Chondrocyte (in vitro differentiated cells): ENCODE results near the gene CCDC86. TPM values are rescaled to one million over a fixed set of nuclear protein-coding genes. Genes with fewer than 3 reads are reported as not detected.

ENCODE experiments used
- DNase-seq: peaks from one replicate; pipeline ENCODE4 v3.0.0; 2021; ENCODE audit warnings: mixed read lengths, low spot score
- H3K27ac Mint-ChIP-seq: one replicate; pipeline ENCODE4 v1.8.0; 2021; ENCODE audit warnings: mild to moderate bottlenecking, moderate library complexity, mixed read lengths; ENCODE audit not compliant: unreplicated experiment
- H3K27me3 Mint-ChIP-seq: 2 replicates; pipeline ENCODE4 v1.8.0; 2021; ENCODE audit warnings: low read depth, mixed read lengths
- H3K36me3 Mint-ChIP-seq: 2 replicates; pipeline ENCODE4 v1.8.0; 2021; ENCODE audit warnings: low read depth, mixed read lengths
- H3K4me1 Mint-ChIP-seq: 2 replicates; pipeline ENCODE4 v1.8.0; 2021; ENCODE audit warnings: low read depth, mild to moderate bottlenecking, mixed read lengths
- H3K4me3 Mint-ChIP-seq: one replicate; pipeline ENCODE4 v1.8.0; 2021; ENCODE audit warnings: mild to moderate bottlenecking, moderate library complexity, mixed read lengths; ENCODE audit not compliant: unreplicated experiment
- H3K9me3 Mint-ChIP-seq: 2 replicates; pipeline ENCODE4 v1.8.0; 2021; ENCODE audit warnings: low read depth, mixed read lengths
- total RNA-seq: library from RNA; stranded (reverse); gene quantifications from 3 replicates; pipeline ENCODE4 v1.2.1, GENCODE V29; 2021
- TF ChIP-seq, protein P1 (sequence below): fragments of 200-600 bp; sonication (generic); IDR thresholded peaks from 2 replicates; pipeline ENCODE4 v1.5.0; 2021; ENCODE audit warnings: antibody characterized with exemption, mild to moderate bottlenecking, moderate library complexity

Gene CCDC86
- total RNA-seq, 1 donor from 2014 or later = 18.6 TPM

DNA sequence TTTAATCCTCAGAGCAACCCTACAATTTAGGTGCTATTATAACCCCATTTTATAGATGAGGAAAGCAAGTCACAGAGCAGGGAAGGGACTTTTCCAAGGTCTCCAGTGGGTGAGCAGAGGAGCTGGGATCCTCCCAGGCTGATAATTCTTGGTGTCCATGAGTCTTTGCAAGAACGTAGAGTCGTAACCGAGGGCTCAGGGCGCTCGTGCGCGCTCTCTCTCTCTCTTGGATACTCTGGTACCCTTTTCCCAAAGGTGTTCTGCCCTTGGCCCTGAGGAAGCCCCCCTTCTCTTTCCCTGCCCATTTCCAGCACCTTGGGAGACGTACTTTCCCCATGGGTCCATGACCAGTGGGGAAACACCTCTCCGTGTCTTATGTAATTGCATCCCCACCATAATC, 20.3 kb downstream of the CCDC86 start:
- Mint-ChIP-seq H3K36me3 (no peaks in the 10 kb centered on the region), H3K4me1 (peaks cover 12% of the 10 kb centered on the region), H3K27ac (no peak overlapping the region), H3K4me3 (no peak overlapping the region), H3K9me3 (no peaks in the 10 kb centered on the region), H3K27me3 (peaks cover 7% of the 10 kb centered on the region)
- DNase-seq = peak; percentile 39
- TF ChIP-seq, protein P1, sequence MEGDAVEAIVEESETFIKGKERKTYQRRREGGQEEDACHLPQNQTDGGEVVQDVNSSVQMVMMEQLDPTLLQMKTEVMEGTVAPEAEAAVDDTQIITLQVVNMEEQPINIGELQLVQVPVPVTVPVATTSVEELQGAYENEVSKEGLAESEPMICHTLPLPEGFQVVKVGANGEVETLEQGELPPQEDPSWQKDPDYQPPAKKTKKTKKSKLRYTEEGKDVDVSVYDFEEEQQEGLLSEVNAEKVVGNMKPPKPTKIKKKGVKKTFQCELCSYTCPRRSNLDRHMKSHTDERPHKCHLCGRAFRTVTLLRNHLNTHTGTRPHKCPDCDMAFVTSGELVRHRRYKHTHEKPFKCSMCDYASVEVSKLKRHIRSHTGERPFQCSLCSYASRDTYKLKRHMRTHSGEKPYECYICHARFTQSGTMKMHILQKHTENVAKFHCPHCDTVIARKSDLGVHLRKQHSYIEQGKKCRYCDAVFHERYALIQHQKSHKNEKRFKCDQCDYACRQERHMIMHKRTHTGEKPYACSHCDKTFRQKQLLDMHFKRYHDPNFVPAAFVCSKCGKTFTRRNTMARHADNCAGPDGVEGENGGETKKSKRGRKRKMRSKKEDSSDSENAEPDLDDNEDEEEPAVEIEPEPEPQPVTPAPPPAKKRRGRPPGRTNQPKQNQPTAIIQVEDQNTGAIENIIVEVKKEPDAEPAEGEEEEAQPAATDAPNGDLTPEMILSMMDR = no peak

DNA sequence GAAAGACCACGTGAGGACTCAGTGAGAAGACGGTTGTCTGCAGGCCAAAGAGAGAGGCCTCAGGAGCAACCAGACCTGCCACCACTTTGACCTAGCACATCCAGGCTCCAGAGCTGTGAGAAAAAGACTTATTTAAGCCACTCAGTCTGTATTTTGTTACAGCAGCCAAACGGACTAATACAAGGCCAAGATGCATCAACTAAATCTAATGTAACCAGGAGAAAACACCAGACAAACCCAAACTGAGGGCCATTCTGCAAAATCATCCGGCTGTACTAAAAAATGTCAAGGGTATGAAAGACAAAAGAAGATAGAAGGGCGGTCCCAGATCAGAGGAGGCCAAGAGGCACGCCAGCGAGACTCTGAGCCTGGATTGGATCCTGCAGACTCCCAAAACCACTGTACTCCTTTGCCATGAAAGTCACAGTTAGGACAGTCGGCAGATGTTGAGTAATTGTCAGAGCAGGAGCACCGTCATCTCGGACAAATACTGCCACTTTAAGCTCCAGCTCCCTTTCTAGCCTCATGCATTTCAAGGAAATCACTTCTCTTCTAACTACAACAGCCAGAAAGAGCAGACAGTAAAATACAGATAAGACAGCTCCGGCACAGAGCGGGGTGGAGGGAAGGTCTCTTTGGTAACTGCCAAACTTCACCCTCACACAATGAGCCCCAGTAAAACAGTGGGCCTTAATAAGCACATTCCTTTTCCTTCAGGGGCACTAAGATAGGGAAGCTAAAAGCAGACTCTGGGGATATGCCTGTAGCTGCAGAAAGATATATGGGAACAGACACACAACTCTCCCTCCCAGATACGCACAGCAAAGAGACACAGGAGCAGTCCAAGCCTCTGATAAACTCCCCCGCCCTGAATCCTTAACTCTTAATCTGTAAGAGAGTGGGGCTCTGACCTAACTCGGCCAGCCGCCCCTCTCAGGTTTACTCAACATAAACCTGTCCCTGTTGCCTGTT, 21.9 kb downstream of the CCDC86 start:
- TF ChIP-seq, protein P1 = no peak
- Mint-ChIP-seq H3K9me3 (no peaks in the 10 kb centered on the region), H3K27ac (no peak overlapping the region)

DNA sequence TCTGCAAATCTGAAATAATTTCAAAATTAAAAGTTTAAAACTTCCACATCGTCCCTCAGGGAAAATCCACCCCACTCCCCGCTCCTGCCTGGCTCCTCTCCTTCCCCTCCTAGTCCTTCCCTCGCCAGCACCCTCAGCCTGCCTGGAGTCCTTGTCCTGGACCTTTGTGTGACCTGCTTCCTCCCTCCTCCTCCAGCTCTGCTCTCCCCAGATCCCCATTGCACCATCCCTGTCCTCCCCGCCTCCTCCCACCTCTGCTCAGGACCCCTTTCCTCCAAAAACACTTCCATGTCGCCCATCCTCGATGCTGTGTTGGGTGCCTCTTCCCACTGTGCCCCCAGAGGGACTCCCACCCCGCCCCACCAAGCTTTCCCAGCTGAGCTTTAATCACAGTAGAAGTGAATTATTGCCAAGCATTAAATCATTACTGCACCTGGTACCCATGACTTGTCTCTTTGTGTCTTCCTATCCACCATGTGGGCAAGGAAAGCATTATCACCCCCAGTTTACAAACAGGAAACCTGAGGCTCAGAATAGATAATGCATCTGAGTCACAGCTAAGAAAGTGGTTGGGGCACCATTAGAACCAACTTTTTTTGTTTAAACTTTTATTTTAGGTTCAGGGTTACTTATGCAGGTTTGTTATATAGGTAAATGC, 23.1 kb downstream of the CCDC86 start:
- H3K27me3 Mint-ChIP-seq = peaks cover 9% of the 10 kb centered on the region
- no peaks in the 10 kb centered on the region for H3K9me3 Mint-ChIP-seq
- DNase-seq = peak; percentile 50
- H3K36me3 Mint-ChIP-seq = no peaks in the 10 kb centered on the region
- H3K4me1 Mint-ChIP-seq = peaks cover 5% of the 10 kb centered on the region
- H3K27ac Mint-ChIP-seq = no peak overlapping the region
- no peak overlapping the region for H3K4me3 Mint-ChIP-seq
- TF ChIP-seq, protein P1 = no peak

More for the DNA sequence above, 21.9 kb downstream of the CCDC86 start:
- Mint-ChIP-seq H3K27me3 (peaks cover 7% of the 10 kb centered on the region), H3K4me3 (no peak overlapping the region), H3K36me3 (no peaks in the 10 kb centered on the region), H3K4me1 (peaks cover 5% of the 10 kb centered on the region)
- peak; percentile 18 for DNase-seq

DNA sequence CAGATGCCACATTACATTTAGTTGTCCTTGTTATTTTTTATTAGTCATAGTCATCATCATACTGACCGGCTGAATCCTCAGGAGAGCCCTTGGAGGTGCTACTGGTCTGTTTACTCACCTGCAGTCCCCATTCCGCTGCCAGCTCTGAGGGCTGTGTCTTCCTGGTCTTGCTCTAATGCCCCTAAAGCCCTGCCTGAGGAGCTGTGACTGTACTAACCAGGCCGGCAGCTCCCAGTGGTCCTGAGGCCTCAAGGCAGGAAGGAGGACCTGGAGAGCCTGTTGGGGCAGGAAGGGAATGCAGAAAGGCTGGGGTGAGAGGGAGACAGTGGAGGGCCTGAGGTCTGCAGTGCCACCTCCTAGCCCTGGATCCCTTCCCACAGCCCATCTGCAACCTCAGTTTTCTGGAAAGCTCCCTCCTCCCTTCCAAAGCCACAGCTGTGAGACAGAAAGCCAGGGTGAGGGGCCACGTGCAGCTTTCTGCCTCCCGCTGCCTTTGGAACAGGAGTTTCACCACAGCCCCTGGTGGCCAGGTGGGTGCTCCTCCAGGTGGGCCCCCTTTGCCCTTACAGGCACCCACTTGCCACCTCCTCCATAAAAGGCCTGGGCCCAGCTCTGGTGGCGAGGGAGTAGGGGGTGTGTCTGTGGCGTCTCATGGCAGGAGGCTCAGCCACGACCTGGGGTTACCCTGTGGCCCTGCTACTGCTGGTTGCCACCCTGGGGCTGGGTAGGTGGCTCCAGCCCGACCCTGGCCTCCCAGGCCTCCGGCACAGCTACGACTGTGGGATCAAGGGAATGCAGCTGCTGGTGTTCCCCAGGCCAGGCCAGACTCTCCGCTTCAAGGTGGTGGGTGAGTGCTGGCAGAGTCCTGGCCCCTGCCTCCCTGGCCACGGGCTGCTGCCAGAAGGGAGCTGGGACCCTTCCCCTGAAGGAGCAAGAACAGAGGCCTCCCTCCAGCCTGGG, 25.3 kb downstream of the CCDC86 start, which contains the start of gene ZP1:
TSS of gene ZP1 (plus strand) at position 632 of the 960 bp plus-strand sequence. CDS start at position 652, 20 bp downstream.
- peak; percentile 72 for DNase-seq
- Mint-ChIP-seq H3K4me1 (peaks cover 19% of the 10 kb centered on the region), H3K4me3 (no peak within 1 kb of the TSS), H3K36me3 (no peaks in the 10 kb centered on the region), H3K27me3 (peaks cover 9% of the 10 kb centered on the region), H3K27ac (no peak within 1 kb of the TSS), H3K9me3 (no peaks in the 10 kb centered on the region)
- TF ChIP-seq, protein P1 = no peak
